ENCODE results near the gene SYNPO. TPM values are rescaled to one million over a fixed set of nuclear protein-coding genes. Genes with fewer than 3 reads are reported as not detected.

Gene SYNPO
- polyA plus RNA-seq, 1 donor (not counting 4 experiments of a cell fraction or from before 2014, with no cell fraction given): 6.0 TPM

GRCh38 chr5:150621301-150621700 lies 19.2 kb upstream of the SYNPO start:
- no peak overlapping the region for H3K4me2 ChIP-seq (ENCODE audit: control insufficient read depth, extremely low read depth, insufficient read depth, low read depth, low read length)
- no peaks in the 10 kb centered on the region for H4K20me1 ChIP-seq (ENCODE audit: control insufficient read depth, extremely low read depth, insufficient read depth, low read length)
- H3K9me3 ChIP-seq (ENCODE audit: control insufficient read depth, low read depth, low read length): no peaks in the 10 kb centered on the region
- dilution Hi-C loops (cut with MboI; ENCODE audit: extremely low pct_ligation_motif_present, low sequenced_read_pairs): no loop called here
- no peak overlapping the region for H3K27ac ChIP-seq (ENCODE audit: control insufficient read depth, insufficient read depth, low read length)
- H3K36me3 ChIP-seq (ENCODE audit: control insufficient read depth in 2 of 2, extremely low read depth in 1 of 2, insufficient read depth in 2 of 2, low read length in 2 of 2): no peaks in the 10 kb centered on the region
- no peaks in the 10 kb centered on the region for H3K79me2 ChIP-seq (ENCODE audit: control insufficient read depth, insufficient read depth, low read length)
- H3K27me3 ChIP-seq (ENCODE audit: control insufficient read depth, extremely low read depth, insufficient read depth, low read length): no peaks in the 10 kb centered on the region
- peaks cover 4% of the 10 kb centered on the region for H3K4me1 ChIP-seq (ENCODE audit: control insufficient read depth, extremely low read depth, insufficient read depth, low read length)
- H2AFZ ChIP-seq (ENCODE audit: control insufficient read depth, low read length): no peak overlapping the region
- H3K9me1 ChIP-seq (ENCODE audit: control insufficient read depth, extremely low read depth, insufficient read depth, low read length): no peaks in the 10 kb centered on the region
- H3K4me3 ChIP-seq (ENCODE audit: control insufficient read depth in 2 of 3, extremely low read depth in 1 of 3, insufficient read depth in 2 of 3, low read depth in 1 of 3, low read length in 3 of 3): no peak overlapping the region
- no peak for FAIRE-seq
- DNase-seq (ENCODE audit: low read depth, low spot score): no peak
- H3K9ac ChIP-seq (ENCODE audit: control insufficient read depth, extremely low read depth, insufficient read depth, low read length): no peak overlapping the region
- TF ChIP-seq CTCF (optimal IDR thresholded peaks at IDR 0.05 in 1 of 3, IDR thresholded peaks at IDR 0.05 in 1 of 3, conservative IDR thresholded peaks at IDR 0.05 in 1 of 3; ENCODE audit: extremely low read depth in 1 of 3, insufficient read depth in 2 of 3, low read length in 3 of 3) (no peak), EZH2 (IDR thresholded peaks at IDR 0.05; ENCODE audit: low read length) (no peak)

DNA sequence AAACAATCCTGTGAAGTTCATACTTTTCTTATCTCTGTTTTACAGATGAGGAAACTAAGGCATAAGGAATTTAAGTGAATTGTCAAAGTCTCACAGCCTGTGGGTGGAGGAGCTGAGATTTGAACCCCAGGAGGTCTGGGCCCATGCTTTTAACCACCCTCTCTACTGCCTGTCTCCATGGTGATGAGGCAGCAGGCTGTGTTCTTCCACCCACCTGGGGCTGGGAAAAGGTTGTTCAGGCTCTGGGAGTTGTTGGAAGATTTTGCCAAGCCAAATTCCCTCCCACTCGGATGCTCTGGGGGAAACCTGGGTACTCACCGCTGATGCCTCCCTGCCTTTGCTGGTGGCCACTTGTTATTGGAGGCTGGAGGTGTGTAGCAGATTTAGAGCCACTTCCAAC lies 18.3 kb upstream of the SYNPO start:
- DNase-seq (ENCODE audit: low read depth, low spot score) (no peak), FAIRE-seq (no peak)
- dilution Hi-C loops (cut with MboI; ENCODE audit: extremely low pct_ligation_motif_present, low sequenced_read_pairs): no loop called here
- no peaks in the 10 kb centered on the region for H4K20me1 ChIP-seq (ENCODE audit: control insufficient read depth, extremely low read depth, insufficient read depth, low read length)
- no peaks in the 10 kb centered on the region for H3K79me2 ChIP-seq (ENCODE audit: control insufficient read depth, insufficient read depth, low read length)
- no peak for TF ChIP-seq CTCF (optimal IDR thresholded peaks at IDR 0.05 in 1 of 3, IDR thresholded peaks at IDR 0.05 in 1 of 3, conservative IDR thresholded peaks at IDR 0.05 in 1 of 3; ENCODE audit: extremely low read depth in 1 of 3, insufficient read depth in 2 of 3, low read length in 3 of 3)
- no peak for TF ChIP-seq EZH2 (IDR thresholded peaks at IDR 0.05; ENCODE audit: low read length)
- no peaks in the 10 kb centered on the region for H3K27me3 ChIP-seq (ENCODE audit: control insufficient read depth, extremely low read depth, insufficient read depth, low read length)
- no peak overlapping the region for H3K27ac ChIP-seq (ENCODE audit: control insufficient read depth, insufficient read depth, low read length)
- H2AFZ ChIP-seq (ENCODE audit: control insufficient read depth, low read length): no peak overlapping the region
- no peaks in the 10 kb centered on the region for H3K9me3 ChIP-seq (ENCODE audit: control insufficient read depth, low read depth, low read length)
- H3K4me2 ChIP-seq (ENCODE audit: control insufficient read depth, extremely low read depth, insufficient read depth, low read depth, low read length): no peak overlapping the region
- H3K9ac ChIP-seq (ENCODE audit: control insufficient read depth, extremely low read depth, insufficient read depth, low read length): no peak overlapping the region
- H3K4me1 ChIP-seq (ENCODE audit: control insufficient read depth, extremely low read depth, insufficient read depth, low read length): peaks cover 11% of the 10 kb centered on the region
- no peak overlapping the region for H3K4me3 ChIP-seq (ENCODE audit: control insufficient read depth in 2 of 3, extremely low read depth in 1 of 3, insufficient read depth in 2 of 3, low read depth in 1 of 3, low read length in 3 of 3)
- H3K9me1 ChIP-seq (ENCODE audit: control insufficient read depth, extremely low read depth, insufficient read depth, low read length): no peaks in the 10 kb centered on the region
- H3K36me3 ChIP-seq (ENCODE audit: control insufficient read depth in 2 of 2, extremely low read depth in 1 of 2, insufficient read depth in 2 of 2, low read length in 2 of 2): no peaks in the 10 kb centered on the region
